ENCODE data around the gene SYT7.

The SYT7 gene

DNA sequence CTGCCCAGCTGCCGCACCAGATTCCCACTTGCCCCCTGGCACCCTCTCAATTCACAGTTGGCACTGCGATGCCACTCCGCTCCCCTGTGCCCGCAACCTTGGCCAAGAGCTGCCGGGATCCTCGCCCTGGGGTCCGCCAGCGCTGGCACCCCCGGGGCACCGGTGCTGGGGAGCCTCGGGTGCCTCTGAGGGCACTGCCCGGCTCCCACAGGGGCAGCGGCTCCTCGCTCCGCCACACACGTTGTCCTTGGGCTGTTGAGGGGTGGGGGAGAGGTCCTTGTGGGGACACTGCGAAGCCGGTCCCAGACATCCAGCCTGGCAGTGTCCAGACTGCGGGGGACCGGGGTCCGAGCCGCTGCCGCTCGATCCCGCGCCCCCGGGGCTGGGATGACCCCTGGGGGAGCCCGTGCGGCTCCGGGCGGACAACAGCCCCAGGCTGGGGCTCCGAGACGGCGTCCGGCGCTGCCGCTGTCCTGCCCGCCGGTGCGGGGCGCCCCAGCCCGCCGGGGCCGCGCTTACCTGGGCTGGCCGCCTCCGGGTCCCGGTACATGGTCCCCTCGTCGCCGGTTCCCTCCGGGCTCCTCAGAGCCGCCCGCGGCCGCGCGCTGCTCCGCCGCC lies 496 bp downstream of the SYT7 start:
- no peak for DNase-seq (ENCODE audit: low read depth in 2 of 2)

- no peak for DNase-seq (ENCODE audit: low read depth in 2 of 2)
These were observed 1.1 kb downstream of the SYT7 start for GRCh38 chr11:61579676-61580270.

- DNase-seq (ENCODE audit: low read depth in 2 of 2): no peak
These were observed 1.8 kb downstream of the SYT7 start for GRCh38 chr11:61578819-61579675.

- no peak for DNase-seq (ENCODE audit: low read depth in 2 of 2)
These were observed 3.3 kb downstream of the SYT7 start for GRCh38 chr11:61577383-61578118.

DNA sequence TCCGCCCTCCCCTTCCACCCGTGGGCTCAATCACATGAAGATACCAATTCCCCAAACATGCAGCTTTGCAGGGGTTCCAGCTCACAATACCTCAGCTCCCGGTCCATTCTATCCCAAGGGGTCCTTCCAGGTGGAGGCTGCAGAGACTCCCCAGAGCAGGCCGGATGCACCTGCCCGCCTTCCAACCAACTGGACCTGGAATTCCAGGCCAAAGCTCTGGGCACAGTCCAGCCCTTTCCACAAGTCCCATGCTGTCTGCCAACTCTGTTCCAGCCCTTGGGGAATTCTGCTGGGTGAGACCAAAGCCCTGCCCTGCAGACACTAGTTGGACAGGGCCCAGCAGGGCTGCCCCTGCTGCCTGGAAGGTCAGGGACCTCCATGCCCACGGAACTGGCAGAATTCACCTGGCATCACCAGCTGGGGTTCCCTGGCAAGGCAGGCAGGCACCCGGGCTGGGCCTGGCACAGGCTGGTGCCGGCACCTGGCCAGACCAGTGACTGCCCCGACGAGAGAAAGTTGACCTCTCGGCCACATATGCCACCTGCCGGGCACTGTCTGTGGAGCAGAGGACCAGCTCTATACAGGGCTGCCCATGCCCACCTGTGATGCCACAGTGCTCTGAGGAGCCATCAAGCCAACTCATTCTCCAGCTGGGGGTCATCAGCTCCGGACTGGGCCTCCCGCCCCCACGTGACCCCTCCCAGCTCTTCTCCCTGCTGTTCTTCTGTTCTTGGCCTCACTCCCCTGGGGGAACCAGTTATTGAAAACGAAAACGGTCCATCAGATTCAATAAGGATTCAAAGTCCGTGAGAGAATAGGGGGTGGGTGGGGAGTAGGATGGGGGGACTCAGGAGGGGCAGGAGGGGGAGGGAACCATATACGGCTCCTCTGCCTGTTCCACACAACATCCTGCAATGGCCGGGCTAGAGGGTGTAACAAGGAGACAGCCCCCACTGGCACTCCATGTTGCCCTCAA lies 4.7 kb downstream of the SYT7 start:
- DNase-seq (ENCODE audit: low read depth in 2 of 2): no peak

GRCh38 chr11:61574611-61575010 lies 6.3 kb downstream of the SYT7 start:
- no peak for DNase-seq (ENCODE audit: low read depth in 2 of 2)

GRCh38 chr11:61572913-61573312 lies 8.0 kb downstream of the SYT7 start:
- no peak for DNase-seq (ENCODE audit: low read depth in 2 of 2)

- DNase-seq (ENCODE audit: low read depth in 2 of 2): no peak
These were observed 9.0 kb downstream of the SYT7 start for GRCh38 chr11:61571869-61572268.

GRCh38 chr11:61571337-61571736 lies 9.5 kb downstream of the SYT7 start:
- no peak for DNase-seq (ENCODE audit: low read depth in 2 of 2)

DNA sequence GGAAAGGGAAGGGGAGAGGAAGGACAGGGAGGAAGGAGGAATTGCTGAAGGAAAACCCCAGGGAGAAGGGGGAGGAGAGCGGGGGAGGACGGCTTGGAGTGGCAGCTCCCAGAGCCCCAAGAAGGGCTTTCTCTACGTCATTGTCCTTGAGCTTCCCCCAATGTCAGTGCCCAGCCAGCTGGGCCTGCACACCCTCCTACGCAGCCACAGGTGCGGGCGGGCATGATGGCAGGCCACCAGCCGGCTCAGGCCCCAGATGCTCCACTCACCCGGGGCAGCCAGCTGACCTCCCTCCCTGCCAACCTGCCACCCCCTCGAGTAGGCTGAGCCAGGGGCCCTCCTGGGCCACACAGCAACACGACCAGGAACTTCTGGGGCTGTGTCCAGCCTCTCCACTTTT lies 11.2 kb downstream of the SYT7 start:
- no peak for DNase-seq (ENCODE audit: low read depth in 2 of 2)

DNA sequence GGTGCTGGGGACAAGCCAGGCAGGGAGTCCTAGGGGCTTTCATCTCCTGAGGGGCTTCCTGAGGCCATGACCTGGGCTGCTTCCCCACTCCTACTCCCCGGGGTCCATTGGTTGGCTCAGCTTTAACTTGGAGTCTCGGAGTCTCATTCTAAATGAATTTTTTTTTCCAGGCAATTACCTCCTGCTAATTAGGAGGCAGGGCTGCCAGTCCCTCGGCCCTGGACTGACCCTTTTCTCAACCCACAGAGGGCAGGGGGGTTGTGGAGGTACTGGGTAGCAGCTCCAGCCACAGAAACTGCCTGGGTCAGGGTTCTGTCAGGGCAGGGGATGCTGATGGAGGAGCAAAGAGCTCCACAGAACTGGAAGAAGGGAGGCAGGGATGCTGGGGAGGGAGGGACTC lies 11.9 kb downstream of the SYT7 start:
- no peak for DNase-seq (ENCODE audit: low read depth in 2 of 2)

- peak; percentile 47 to 69 for DNase-seq (ENCODE audit: low read depth in 2 of 2)
These were observed 13.4 kb downstream of the SYT7 start for GRCh38 chr11:61567286-61568061.

- no peak for DNase-seq (ENCODE audit: low read depth in 2 of 2)
These were observed 15.8 kb downstream of the SYT7 start for GRCh38 chr11:61564936-61565696.

DNA sequence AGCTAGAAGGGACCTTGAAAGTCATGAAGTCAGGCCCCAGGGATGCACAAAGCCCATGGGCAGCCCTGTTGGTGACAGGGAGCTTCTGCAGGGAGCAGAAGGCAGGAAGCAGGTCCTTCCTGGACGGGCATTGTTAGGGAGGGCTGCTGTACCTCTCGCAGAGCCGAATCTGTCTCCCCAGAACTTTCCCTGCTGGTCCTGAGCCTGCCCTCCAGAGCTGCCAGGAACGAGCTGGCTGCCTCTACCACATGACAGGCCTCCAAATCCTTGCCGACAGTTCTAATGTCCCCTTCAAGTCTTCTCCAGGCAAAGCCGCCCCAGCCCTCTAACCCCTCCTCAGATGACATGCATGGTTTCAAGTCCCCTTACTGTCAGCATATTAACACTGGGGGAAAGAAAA lies 20.1 kb downstream of the SYT7 start:
- no peak for DNase-seq (ENCODE audit: low read depth in 2 of 2)

- no peak for DNase-seq (ENCODE audit: low read depth in 2 of 2)
These were observed 24.3 kb downstream of the SYT7 start for GRCh38 chr11:61556621-61557020.

DNA sequence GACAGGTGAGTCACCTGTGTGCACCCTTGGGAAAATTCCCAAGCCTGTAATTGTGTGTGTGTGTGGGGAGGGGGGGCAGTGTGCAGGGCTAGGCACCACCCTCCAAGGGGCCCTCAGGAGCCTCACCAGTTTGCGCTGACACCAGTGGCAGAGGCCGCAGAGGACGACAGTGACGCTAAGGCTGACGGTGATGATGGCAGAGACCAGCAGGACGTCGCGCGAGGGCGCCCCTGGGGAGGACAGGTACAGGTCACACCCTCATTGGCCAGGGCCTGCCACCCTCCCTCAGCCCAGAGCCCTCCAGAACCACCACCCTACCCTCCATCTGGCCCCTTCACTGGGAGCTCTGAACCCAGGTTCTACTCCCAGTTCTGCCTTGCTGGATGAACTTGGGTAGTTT lies 24.9 kb downstream of the SYT7 start:
- DNase-seq (ENCODE audit: low read depth in 2 of 2): no peak

DNA sequence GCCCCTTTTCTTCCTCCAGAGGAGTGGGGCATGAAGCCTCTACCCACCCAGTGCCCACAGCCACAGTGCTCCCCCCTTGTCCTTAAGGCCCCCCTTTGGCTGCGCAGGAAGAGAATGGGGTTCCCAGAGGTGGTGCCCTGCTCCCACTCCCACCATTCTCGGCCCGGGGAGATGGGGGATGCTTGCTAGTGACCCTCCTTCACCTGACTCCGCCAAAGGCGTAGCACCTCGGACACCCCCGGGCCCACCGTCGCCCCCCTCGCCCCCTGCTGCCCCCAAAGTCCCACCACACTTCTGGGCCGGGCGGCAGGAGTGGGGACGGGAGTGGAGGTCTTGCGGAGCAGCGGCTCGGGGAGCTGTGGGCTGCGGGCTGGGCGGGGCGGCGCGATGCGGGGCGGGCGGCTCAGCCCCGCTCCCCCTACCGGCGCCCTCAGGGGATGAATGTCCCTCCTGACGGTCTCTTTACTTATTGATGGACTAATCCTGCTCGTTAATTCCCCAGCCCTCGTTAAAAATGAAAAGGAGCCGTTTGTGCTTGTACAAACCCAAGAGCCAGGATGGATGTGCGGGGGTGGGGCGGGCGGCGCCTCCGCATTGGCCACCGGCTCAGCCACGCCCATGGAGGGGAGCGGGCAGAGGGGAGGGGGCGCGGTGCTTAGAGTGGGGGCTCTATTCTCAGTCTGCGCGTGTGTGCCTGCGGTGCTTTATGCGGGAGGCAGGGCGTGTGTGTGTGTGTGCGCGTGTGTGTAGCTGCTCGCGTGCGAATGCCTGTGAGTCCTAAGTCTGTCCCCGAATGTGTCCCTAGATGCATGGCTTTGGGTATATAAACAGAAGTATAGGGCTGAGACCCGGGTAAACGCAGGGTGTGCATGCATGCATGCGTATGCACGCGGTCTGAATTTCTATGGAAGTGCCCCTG lies 25.6 kb downstream of the SYT7 start:
- DNase-seq (ENCODE audit: low read depth in 2 of 2): no peak

DNA sequence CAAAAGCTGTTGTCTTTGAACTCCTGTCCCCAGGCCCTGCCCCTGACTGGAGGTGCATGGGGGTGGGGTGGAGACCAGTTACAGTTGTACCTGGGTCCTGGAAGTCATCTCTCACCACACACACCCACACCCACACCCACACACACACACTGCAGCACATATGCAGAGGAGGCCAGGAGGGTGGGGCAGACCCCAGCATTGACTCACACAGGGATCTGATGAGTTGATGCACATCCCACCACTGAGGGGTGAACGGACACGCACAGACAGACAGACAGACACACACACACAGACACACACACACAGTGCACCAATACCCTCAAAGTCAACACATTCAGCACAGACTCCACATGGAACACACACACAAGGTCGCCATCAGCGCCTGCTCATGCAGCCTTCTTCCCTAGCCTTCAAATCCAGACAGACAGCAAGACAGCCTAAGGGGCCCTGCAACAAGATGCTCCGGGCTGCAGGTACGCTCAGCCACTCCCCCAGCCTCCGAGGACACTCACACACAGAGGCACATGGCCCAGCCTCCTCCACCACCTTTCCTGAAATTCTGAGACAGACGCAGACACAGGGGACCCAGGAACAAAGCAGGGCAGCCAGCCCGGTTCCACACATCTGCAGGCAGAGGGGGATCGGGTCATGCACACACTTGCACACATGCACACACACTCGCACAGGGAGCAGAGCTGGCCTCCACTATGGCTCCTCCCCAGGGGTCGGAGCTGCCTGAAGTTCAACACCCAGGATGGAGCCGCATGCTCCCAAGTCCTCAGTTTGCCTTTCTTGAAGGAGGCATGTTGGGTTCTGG lies 26.5 kb downstream of the SYT7 start:
- peak; percentile 7 to 29 for DNase-seq (ENCODE audit: low read depth in 2 of 2)

Data from stimulated activated CD4-positive, alpha-beta T cell treated with anti-CD3 and anti-CD28 coated beads, Interleukin-1b, Interleukin-23, amount 100 ng/mL, for 4 hours (primary cell).